Upper lobe of left lung (tissue), 6 donors: ENCODE measurements around the gene DMAP1. TPM values are rescaled to one million over a fixed set of nuclear protein-coding genes. Genes with fewer than 3 reads are reported as not detected.

Experiments used
- ATAC-seq, 2 donors: fragments of 200-7000 bp; cut with Tn5 transposase; one replicate each; pipeline ENCODE4 v1.9.1; 2022; ENCODE audit warnings: mild to moderate bottlenecking in 2 of 2, moderate library complexity in 2 of 2; ENCODE audit not compliant: low FRiP score in 2 of 2
- DNase-seq, 2 donors: peaks; one replicate each; pipeline ENCODE4 v3.0.0-alpha.2; 2019 to 2020
- H3K27ac ChIP-seq, 4 donors: fragments of 200-600 bp; sonication (generic); one replicate each; pipeline ENCODE4 v1.5.1; 2016 to 2019
- H3K27me3 ChIP-seq, 4 donors: fragments of 200-600 bp; sonication (generic); one replicate each; pipeline ENCODE4 v1.5.1; 2017 to 2019
- H3K36me3 ChIP-seq, 4 donors: fragments of 200-600 bp; sonication (generic); one replicate each; pipeline ENCODE4 v1.5.1; 2016 to 2019
- H3K4me1 ChIP-seq, 4 donors: fragments of 200-600 bp; sonication (generic); one replicate each; pipeline ENCODE4 v1.5.1; 2018 to 2019
- H3K4me3 ChIP-seq, 4 donors: fragments of 200-600 bp; sonication (generic); one replicate each; pipeline ENCODE4 v1.5.1; 2017 to 2019; ENCODE audit warnings: mild to moderate bottlenecking in 2 of 4, moderate library complexity in 1 of 4
- H3K9me3 ChIP-seq, 4 donors: fragments of 200-600 bp; sonication (generic); one replicate each; pipeline ENCODE4 v1.5.1; 2018 to 2019
- EP300 ChIP-seq, 4 donors: sonication (generic); formaldehyde crosslinking; IDR thresholded peaks; one replicate each; pipeline ENCODE4 v1.5.1; 2017; ENCODE audit warnings: antibody characterized with exemption in 4 of 4, control low read depth in 2 of 4
- POLR2A ChIP-seq, 4 donors: fragments of 450-650 bp; IDR thresholded peaks; one replicate each; pipeline ENCODE4 v1.5.1; 2016 to 2017; ENCODE audit warnings: antibody characterized with exemption in 4 of 4, mild to moderate bottlenecking in 2 of 4
- POLR2AphosphoS5 ChIP-seq, 2 donors: sonication (generic); formaldehyde crosslinking; IDR thresholded peaks; one replicate each; pipeline ENCODE4 v1.5.1; 2017; ENCODE audit warnings: antibody characterized with exemption in 2 of 2
- WGBS, 2 donors: methylation state at CpG; one replicate each; pipeline ENCODE4 v1.1.5; 2017 to 2018; 5-methylcytosine and 5-hydroxymethylcytosine counted together
- total RNA-seq, 6 donors: library from RNA; depleted of rRNA in 4 of 6; stranded (reverse); fragments of >200 nt in 4 of 6; gene quantifications; one replicate each; pipeline versions ENCODE4 v1.1.0 to v1.2.1, GENCODE V29; 2016 to 2021
- TF ChIP-seq, protein P1 (sequence below), 6 experiments: fragments of 450-650 bp in 4 of 6; fragments of 200-600 bp in 2 of 6; sonication (generic) in 2 of 6; IDR thresholded peaks; one replicate each; pipeline ENCODE4 v1.5.1; 2016 to 2019; ENCODE audit warnings: antibody characterized with exemption in 6 of 6
- donor health status: DM: no; HTN: no; CAD: no; lungs with moderate emphysema.
- donor health status: DM: no; HTN: yes; CAD: no; lungs with severe emphysema.

Gene DMAP1
- total RNA-seq, 6 donors from 2014 or later, result 32.1 to 236 (median 39.7) TPM

DNA sequence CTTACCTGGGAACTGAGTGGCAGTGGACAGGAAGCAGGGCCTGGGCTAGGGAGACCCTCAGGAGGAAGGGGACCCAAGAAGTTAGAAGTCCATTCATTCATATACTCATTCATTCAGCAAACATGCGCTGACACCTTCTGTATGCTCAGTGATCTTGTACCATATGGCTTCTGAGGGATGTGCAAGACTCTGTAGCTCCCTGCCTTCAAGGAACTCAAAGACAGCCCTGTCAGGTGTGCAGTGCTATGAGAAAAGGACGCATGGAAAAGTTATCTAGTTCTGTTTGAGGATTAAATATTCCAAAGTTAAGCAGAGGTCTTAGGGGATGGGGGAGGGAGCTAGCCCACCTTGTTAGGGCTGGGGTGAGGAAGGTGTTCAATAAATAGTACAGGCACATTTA is 12.5 kb downstream of the DMAP1 start:
- TF ChIP-seq, protein P1, sequence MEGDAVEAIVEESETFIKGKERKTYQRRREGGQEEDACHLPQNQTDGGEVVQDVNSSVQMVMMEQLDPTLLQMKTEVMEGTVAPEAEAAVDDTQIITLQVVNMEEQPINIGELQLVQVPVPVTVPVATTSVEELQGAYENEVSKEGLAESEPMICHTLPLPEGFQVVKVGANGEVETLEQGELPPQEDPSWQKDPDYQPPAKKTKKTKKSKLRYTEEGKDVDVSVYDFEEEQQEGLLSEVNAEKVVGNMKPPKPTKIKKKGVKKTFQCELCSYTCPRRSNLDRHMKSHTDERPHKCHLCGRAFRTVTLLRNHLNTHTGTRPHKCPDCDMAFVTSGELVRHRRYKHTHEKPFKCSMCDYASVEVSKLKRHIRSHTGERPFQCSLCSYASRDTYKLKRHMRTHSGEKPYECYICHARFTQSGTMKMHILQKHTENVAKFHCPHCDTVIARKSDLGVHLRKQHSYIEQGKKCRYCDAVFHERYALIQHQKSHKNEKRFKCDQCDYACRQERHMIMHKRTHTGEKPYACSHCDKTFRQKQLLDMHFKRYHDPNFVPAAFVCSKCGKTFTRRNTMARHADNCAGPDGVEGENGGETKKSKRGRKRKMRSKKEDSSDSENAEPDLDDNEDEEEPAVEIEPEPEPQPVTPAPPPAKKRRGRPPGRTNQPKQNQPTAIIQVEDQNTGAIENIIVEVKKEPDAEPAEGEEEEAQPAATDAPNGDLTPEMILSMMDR (IDR thresholded peaks at IDR 0.05), result no peak
- TF ChIP-seq POLR2AphosphoS5 (IDR thresholded peaks at IDR 0.05), result no peak
- no peak for TF ChIP-seq EP300 (IDR thresholded peaks at IDR 0.05)
- TF ChIP-seq POLR2A (IDR thresholded peaks at IDR 0.05), result no peak
- ATAC-seq, result no peak
- H3K4me1 ChIP-seq, result peaks cover 0 to 7% (median 3%) of the 10 kb centered on the region in 4 donors
- H3K27me3 ChIP-seq, result no peaks in the 10 kb centered on the region
- H3K27ac ChIP-seq, result no peak overlapping the region
- 97% methylated on average over 2 of the region's 2 CpGs for WGBS, 2 donors
- peaks cover 0 to 20% (median 8%) of the 10 kb centered on the region in 4 donors for H3K36me3 ChIP-seq
- H3K4me3 ChIP-seq, result no peak overlapping the region
- no peaks in the 10 kb centered on the region for H3K9me3 ChIP-seq
- no peak for DNase-seq

GRCh38 chr1:44227211-44227610 is 13.9 kb downstream of the DMAP1 start:
- peak overlapping the region in 2 of 4 donors; percentile 4 to 22 for H3K27ac ChIP-seq
- WGBS, 2 donors, result 48 to 50% methylated on average over 1 of the region's 1 CpG
- ATAC-seq, result peak in 1 of 2 donors; percentile 47

GRCh38 chr1:44228218-44228617 is 14.9 kb downstream of the DMAP1 start:
- WGBS, 2 donors, result 94 to 97% methylated on average over 13 of the region's 13 CpGs
- Histone ChIP-seq H3K4me1 (peaks cover 0 to 7% (median 3%) of the 10 kb centered on the region in 4 donors), H3K36me3 (peaks cover 0 to 7% (median 2%) of the 10 kb centered on the region in 4 donors), H3K9me3 (no peaks in the 10 kb centered on the region), H3K4me3 (no peak overlapping the region), H3K27me3 (no peaks in the 10 kb centered on the region), H3K27ac (peak overlapping the region in 1 of 4 donors; percentile 27)
- TF ChIP-seq POLR2AphosphoS5 (IDR thresholded peaks at IDR 0.05) (no peak), EP300 (IDR thresholded peaks at IDR 0.05) (no peak), POLR2A (IDR thresholded peaks at IDR 0.05) (no peak)
- TF ChIP-seq, protein P1 (IDR thresholded peaks at IDR 0.05), result no peak
- no peak for ATAC-seq
- DNase-seq, result no peak

More at GRCh38 chr1:44227211-44227610, 13.9 kb downstream of the DMAP1 start:
- TF ChIP-seq POLR2AphosphoS5 (IDR thresholded peaks at IDR 0.05) (peak in 1 of 2 donors; percentile 22), POLR2A (IDR thresholded peaks at IDR 0.05) (no peak), EP300 (IDR thresholded peaks at IDR 0.05) (no peak)
- TF ChIP-seq, protein P1 (IDR thresholded peaks at IDR 0.05), result no peak
- Histone ChIP-seq H3K4me3 (no peak overlapping the region), H3K36me3 (peaks cover 0 to 10% (median 3%) of the 10 kb centered on the region in 4 donors), H3K4me1 (peaks cover 0 to 7% (median 3%) of the 10 kb centered on the region in 4 donors), H3K27me3 (no peaks in the 10 kb centered on the region), H3K9me3 (no peaks in the 10 kb centered on the region)
- DNase-seq, result peak in 1 of 2 donors; percentile 59

GRCh38 chr1:44229435-44230167 is 16.3 kb downstream of the DMAP1 start:
- H3K4me3 ChIP-seq, result no peak overlapping the region
- H3K27ac ChIP-seq, result no peak overlapping the region
- peaks cover 0 to 7% (median 3%) of the 10 kb centered on the region in 4 donors for H3K4me1 ChIP-seq
- DNase-seq, result peak in 1 of 2 donors; percentile 42
- no peaks in the 10 kb centered on the region for H3K9me3 ChIP-seq
- no peaks in the 10 kb centered on the region for H3K27me3 ChIP-seq
- ATAC-seq, result no peak
- H3K36me3 ChIP-seq, result peaks cover 0 to 7% (median 2%) of the 10 kb centered on the region in 4 donors
- TF ChIP-seq EP300 (IDR thresholded peaks at IDR 0.05), result no peak
- no peak for TF ChIP-seq POLR2AphosphoS5 (IDR thresholded peaks at IDR 0.05)
- no peak for TF ChIP-seq POLR2A (IDR thresholded peaks at IDR 0.05)
- TF ChIP-seq, protein P1 (IDR thresholded peaks at IDR 0.05), result no peak
- WGBS, 2 donors, result 97% methylated on average over 13 to 16 of the region's 16 CpGs
